Thymus (tissue), 14 donors: Measurements from ENCODE around the gene NKAIN4. TPM values are rescaled to one million over a fixed set of nuclear protein-coding genes. Genes with fewer than 3 reads are reported as not detected.

Source experiments
- DNase-seq, 9 donors: peaks; one replicate each; pipeline ENCODE4 v3.0.0-alpha.2; 2013; ENCODE audit warnings: low spot score in 9 of 9, low read depth in 6 of 9, missing footprints in 1 of 9
- H3K27ac ChIP-seq, 2 donors: one replicate each; pipeline ENCODE4 v1.5.1; 2013; ENCODE audit warnings: control low read depth in 1 of 2, low read depth in 1 of 2, low read length in 1 of 2, mild to moderate bottlenecking in 1 of 2, moderate library complexity in 1 of 2
- H3K27me3 ChIP-seq, 2 donors: one replicate each; pipeline ENCODE4 v1.5.1; 2013; ENCODE audit warnings: low read length in 1 of 2; ENCODE audit not compliant: control insufficient read depth in 2 of 2, insufficient read depth in 1 of 2
- H3K36me3 ChIP-seq, 2 donors: one replicate each; pipeline ENCODE4 v1.5.1; 2013; ENCODE audit warnings: low read length in 1 of 2, mild to moderate bottlenecking in 1 of 2, moderate library complexity in 1 of 2; ENCODE audit not compliant: control insufficient read depth in 2 of 2, insufficient read depth in 2 of 2
- H3K4me1 ChIP-seq, 2 donors: one replicate each; pipeline ENCODE4 v1.5.1; 2013; ENCODE audit warnings: low read length in 2 of 2; ENCODE audit not compliant: control insufficient read depth in 2 of 2, insufficient read depth in 2 of 2
- H3K4me3 ChIP-seq, 2 donors: one replicate each; pipeline ENCODE4 v1.5.1; 2013; ENCODE audit warnings: low read length in 2 of 2, control low read depth in 1 of 2, mild to moderate bottlenecking in 1 of 2
- H3K9me3 ChIP-seq, 2 donors: one replicate each; pipeline ENCODE4 v1.5.1; 2013; ENCODE audit warnings: low read length in 1 of 2, mild to moderate bottlenecking in 1 of 2; ENCODE audit not compliant: control insufficient read depth in 2 of 2, insufficient read depth in 1 of 2
- WGBS: extraction: QIAGEN DNeasy Blood & Tissue Kit; methylation state at CpG from one replicate; pipeline ENCODE4 v1.1.7; 2013; 5-methylcytosine and 5-hydroxymethylcytosine counted together
- long read RNA-seq, 10 donors: transcript quantifications; one replicate each; lab custom pipeline, GENCODE V29; 2026
- polyA plus RNA-seq: library from polyadenylated mRNA; stranded (reverse); fragments of 200-250 nt; gene quantifications from one replicate; pipeline ENCODE4 v1.2.3, GENCODE V29; 2013
- total RNA-seq: library from RNA; stranded (reverse); fragments of 120-200 nt; gene quantifications from one replicate; pipeline ENCODE4 v1.2.4, GENCODE V29; 2013
- donor health status: healthy.

The NKAIN4 gene
- 8.5 TPM for total RNA-seq
- polyA plus RNA-seq, result 2.2 TPM
- long read RNA-seq, donor 1, result 0 reads
- long read RNA-seq, donor 2, transcript NKAIN4-203 (7 exons, 1,430 nt), result major isoform, 5 of 5 reads
- long read RNA-seq, donor 2, partial matches to known transcripts, result 0 of 5 reads
- long read RNA-seq, donor 2, other reads (novel, unspliced or antisense), result 0 of 5 reads
- long read RNA-seq, donor 3, partial matches to known transcripts, result 0 of 8 reads
- long read RNA-seq, donor 3, other reads (novel, unspliced or antisense), result 5 of 8 reads
- long read RNA-seq, donor 4, partial matches to known transcripts, result 0 of 2 reads
- long read RNA-seq, donor 4, other reads (novel, unspliced or antisense), result 0 of 2 reads
- long read RNA-seq, donor 5, transcript NKAIN4-203 (7 exons, 1,430 nt), result major isoform, 7 of 8 reads
- long read RNA-seq, donor 5, partial matches to known transcripts, result 0 of 8 reads
- long read RNA-seq, donor 5, other reads (novel, unspliced or antisense), result 0 of 8 reads
- long read RNA-seq, donor 6, result 0 reads
- long read RNA-seq, donor 7, result 0 reads
- long read RNA-seq, donor 8, partial matches to known transcripts, result 0 of 3 reads
- long read RNA-seq, donor 8, other reads (novel, unspliced or antisense), result 0 of 3 reads
- long read RNA-seq, donor 9, result 0 reads
- long read RNA-seq, donor 10, partial matches to known transcripts, result 0 of 1 reads
- long read RNA-seq, donor 10, other reads (novel, unspliced or antisense), result 0 of 1 reads

GRCh38 chr20:63254232-63254605 is at the start of gene NKAIN4:
Gene NKAIN4, minus strand, starts transcription at chr20:63254463. Its CDS starts 13 bp downstream, at chr20:63254450.
- peaks cover 0 to 12% of the 10 kb centered on the region in 2 donors for H3K4me1 ChIP-seq
- 5% methylated on average over 45 of the region's 46 CpGs for WGBS
- H3K27me3 ChIP-seq, result peaks cover 54 to 87% of the 10 kb centered on the region in 2 donors
- H3K27ac ChIP-seq, result no peak within 1 kb of the TSS
- H3K4me3 ChIP-seq, result peak within 1 kb of the TSS in 1 of 2 donors; percentile 7
- no peaks in the 10 kb centered on the region for H3K9me3 ChIP-seq
- no peak for DNase-seq
- H3K36me3 ChIP-seq, result no peaks in the 10 kb centered on the region

DNA sequence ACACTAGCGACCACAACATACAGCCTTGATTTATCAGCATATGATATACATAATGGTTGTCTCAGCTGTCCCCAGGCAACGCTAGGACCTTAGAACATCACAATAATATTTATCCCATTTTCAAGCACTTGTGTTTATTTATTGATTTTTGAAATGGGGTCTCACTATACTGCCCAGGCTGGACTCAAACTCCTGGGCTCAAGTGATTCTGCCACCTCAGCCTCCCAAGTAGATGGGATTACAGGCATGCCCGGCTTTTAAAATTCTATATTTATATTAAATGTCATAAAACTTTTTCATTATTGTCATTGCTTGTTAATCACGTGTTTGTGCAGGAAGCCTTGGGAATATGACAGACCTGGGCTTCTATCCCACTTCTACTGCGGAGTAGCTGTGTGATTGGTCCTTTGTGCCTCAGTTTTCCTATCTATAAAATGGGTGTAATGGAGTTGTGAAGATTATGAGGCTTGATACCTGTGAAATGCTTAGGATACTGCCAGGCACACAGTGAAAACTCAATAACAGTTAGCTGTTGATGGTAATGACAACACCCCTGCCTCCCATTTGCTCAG is 48.9 kb upstream of the NKAIN4 start:
- WGBS, result 85% methylated on average over 5 of the region's 5 CpGs
- Histone ChIP-seq H3K4me3 (no peak overlapping the region), H3K9me3 (no peaks in the 10 kb centered on the region), H3K27me3 (peaks cover 0 to 9% of the 10 kb centered on the region in 2 donors), H3K4me1 (no peaks in the 10 kb centered on the region), H3K36me3 (no peaks in the 10 kb centered on the region), H3K27ac (no peak overlapping the region)
- DNase-seq, result no peak

DNA sequence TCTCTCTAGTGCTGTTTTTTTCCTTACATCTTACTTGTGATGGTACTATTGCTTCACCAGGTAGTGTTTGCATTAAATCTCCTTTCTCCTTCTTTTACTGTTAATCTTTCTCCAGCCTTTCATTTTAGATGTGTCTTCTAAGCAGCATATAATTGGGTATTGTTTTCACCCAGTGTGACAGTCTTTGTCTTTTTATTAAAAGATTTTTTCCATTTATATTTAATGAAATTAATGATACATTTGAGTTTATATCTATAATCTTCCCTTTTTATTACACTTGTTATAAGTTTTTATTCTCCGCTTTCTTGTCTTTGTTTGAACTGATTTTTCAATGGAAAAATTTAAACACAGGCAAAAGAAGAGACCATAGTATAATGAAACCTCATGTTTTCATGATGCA is 47.4 kb upstream of the NKAIN4 start:
- no peaks in the 10 kb centered on the region for H3K4me1 ChIP-seq
- H3K27ac ChIP-seq, result no peak overlapping the region
- no peak overlapping the region for H3K4me3 ChIP-seq
- WGBS, result 96% methylated on average over 1 of the region's 1 CpG
- peaks cover 2 to 22% of the 10 kb centered on the region in 2 donors for H3K27me3 ChIP-seq
- no peaks in the 10 kb centered on the region for H3K9me3 ChIP-seq
- DNase-seq, result no peak
- no peaks in the 10 kb centered on the region for H3K36me3 ChIP-seq

- Histone ChIP-seq H3K9me3 (no peaks in the 10 kb centered on the region), H3K4me1 (peaks cover 0 to 2% of the 10 kb centered on the region in 2 donors), H3K27ac (no peak overlapping the region), H3K27me3 (peaks cover 20 to 45% of the 10 kb centered on the region in 2 donors), H3K36me3 (no peaks in the 10 kb centered on the region), H3K4me3 (no peak overlapping the region)
- no peak for DNase-seq
- WGBS, result 92% methylated on average over 17 of the region's 17 CpGs
Observed at GRCh38 chr20:63298731-63299312, 44.6 kb upstream of the NKAIN4 start.

DNA sequence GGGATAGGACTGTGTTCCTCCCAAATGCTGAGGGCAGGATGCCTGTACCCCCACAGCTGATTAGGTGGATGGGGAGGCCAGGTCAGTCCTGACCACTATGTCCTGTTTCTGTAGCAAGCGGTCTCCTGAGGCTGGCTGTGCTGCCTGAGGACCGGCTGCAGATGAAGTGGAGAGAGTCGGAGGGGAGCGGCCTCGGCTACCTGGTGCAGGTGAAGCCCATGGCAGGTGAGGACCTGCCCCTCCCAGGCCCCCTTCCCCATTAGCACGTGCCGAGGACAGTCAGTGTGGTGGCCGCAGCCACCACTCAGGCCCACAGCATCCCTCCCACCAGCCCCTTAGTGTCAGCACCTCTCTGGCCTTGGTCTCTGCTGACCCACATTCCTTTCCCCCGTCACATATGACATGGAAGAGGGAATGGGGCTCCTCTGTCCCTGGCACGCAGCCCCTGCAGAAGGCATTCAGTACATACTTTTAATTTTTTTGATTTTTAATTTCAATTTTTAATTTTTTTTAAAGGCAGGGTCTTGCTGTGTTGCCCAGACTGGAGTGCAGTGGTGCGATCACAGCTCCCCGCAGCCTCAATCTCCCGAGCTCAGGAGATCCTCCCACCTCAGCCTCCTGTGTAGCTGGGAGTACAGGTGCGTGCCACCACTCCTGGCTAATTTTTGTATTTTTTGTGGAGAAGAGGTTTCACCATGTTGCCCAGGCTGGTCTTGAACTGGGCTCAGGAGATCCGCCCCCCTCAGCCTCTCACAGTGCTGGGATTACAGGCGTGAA is 43.7 kb upstream of the NKAIN4 start:
- peaks cover 20 to 49% of the 10 kb centered on the region in 2 donors for H3K27me3 ChIP-seq
- peaks cover 0 to 2% of the 10 kb centered on the region in 2 donors for H3K4me1 ChIP-seq
- no peak for DNase-seq
- no peaks in the 10 kb centered on the region for H3K9me3 ChIP-seq
- 90% methylated on average over 16 of the region's 16 CpGs for WGBS
- H3K36me3 ChIP-seq, result no peaks in the 10 kb centered on the region
- H3K27ac ChIP-seq, result no peak overlapping the region
- no peak overlapping the region for H3K4me3 ChIP-seq

- WGBS, result 87% methylated on average over 11 of the region's 11 CpGs
Observed at GRCh38 chr20:63297371-63297781, 43.1 kb upstream of the NKAIN4 start.

DNA sequence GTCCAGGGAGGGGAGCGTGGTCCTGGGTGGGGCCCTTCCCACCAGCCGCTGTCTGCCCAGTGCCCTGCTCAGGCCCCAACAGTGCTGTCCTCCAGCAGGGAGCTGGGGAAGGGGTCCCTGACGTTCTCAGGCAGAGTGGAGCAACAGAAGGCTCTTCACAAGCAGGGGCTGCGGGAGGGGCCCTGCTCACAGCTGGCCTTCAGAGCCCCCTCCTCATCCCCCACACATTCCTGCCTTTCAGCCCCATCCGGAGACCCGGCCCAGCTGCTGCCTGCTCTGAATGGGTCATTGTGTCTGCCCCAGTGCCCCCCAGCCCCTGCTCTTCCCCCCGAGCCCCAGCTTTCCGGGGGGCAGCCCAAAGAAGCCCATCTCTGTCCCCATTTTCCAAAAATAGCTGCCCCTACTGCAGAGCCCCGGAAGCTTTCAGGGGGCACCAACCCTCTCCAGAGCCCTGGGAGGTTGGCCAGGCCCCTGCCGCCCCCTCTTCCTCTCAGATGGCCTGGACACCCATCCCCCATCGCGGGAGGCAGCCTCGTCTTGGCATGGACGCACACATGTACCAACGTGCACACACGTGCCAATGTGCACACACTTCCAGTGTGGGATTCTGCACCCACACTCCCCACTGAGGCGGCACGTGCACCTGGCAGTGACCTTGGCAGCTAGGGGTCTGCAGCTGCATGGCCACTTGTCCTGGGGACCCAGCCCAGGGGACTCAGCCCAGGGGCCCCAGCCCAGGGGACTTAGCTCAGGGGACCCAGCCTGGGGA is 42.5 kb upstream of the NKAIN4 start:
- Histone ChIP-seq H3K4me3 (no peak overlapping the region), H3K9me3 (no peaks in the 10 kb centered on the region), H3K36me3 (no peaks in the 10 kb centered on the region), H3K4me1 (peaks cover 0 to 2% of the 10 kb centered on the region in 2 donors), H3K27me3 (peaks cover 20 to 49% of the 10 kb centered on the region in 2 donors), H3K27ac (no peak overlapping the region)
- DNase-seq, result no peak
- 60% methylated on average over 18 of the region's 18 CpGs for WGBS

More at GRCh38 chr20:63297371-63297781, 43.1 kb upstream of the NKAIN4 start:
- peaks cover 0 to 2% of the 10 kb centered on the region in 2 donors for H3K4me1 ChIP-seq
- no peak overlapping the region for H3K4me3 ChIP-seq
- DNase-seq, result no peak
- H3K9me3 ChIP-seq, result no peaks in the 10 kb centered on the region
- no peak overlapping the region for H3K27ac ChIP-seq
- H3K27me3 ChIP-seq, result peaks cover 20 to 49% of the 10 kb centered on the region in 2 donors
- no peaks in the 10 kb centered on the region for H3K36me3 ChIP-seq

DNA sequence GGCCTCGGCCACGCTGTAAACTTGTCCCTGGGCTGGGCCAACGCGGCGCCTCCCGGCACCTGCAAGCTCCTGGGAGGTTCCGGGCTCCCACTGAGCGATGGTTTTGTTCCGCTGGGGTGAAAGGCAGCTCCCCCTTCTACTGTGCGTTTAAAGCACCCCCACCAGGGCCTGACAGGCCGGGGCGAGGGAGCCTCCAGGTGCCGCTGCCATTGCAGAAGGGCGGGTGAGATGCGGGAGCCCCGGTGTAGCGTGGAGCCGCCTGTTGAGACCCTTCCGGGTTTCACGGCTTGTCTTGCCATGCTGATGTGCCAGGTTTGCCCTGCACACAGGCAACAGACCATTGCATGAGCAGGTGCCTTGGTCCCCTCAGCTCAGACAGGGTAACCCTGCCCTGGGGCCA is 41.6 kb upstream of the NKAIN4 start:
- WGBS, result 15% methylated on average over 20 of the region's 20 CpGs
- Histone ChIP-seq H3K9me3 (no peaks in the 10 kb centered on the region), H3K4me3 (no peak overlapping the region), H3K27ac (no peak overlapping the region), H3K36me3 (no peaks in the 10 kb centered on the region), H3K27me3 (peaks cover 20 to 49% of the 10 kb centered on the region in 2 donors), H3K4me1 (peaks cover 0 to 2% of the 10 kb centered on the region in 2 donors)
- DNase-seq, result no peak
